ENCODE results near the gene RNF220.
"Not testable (repeated sequence)": the region's sequence is repeated elsewhere in the genome, so short reads cannot be mapped to it uniquely, and the experiment has no call there.

Gene RNF220

DNA sequence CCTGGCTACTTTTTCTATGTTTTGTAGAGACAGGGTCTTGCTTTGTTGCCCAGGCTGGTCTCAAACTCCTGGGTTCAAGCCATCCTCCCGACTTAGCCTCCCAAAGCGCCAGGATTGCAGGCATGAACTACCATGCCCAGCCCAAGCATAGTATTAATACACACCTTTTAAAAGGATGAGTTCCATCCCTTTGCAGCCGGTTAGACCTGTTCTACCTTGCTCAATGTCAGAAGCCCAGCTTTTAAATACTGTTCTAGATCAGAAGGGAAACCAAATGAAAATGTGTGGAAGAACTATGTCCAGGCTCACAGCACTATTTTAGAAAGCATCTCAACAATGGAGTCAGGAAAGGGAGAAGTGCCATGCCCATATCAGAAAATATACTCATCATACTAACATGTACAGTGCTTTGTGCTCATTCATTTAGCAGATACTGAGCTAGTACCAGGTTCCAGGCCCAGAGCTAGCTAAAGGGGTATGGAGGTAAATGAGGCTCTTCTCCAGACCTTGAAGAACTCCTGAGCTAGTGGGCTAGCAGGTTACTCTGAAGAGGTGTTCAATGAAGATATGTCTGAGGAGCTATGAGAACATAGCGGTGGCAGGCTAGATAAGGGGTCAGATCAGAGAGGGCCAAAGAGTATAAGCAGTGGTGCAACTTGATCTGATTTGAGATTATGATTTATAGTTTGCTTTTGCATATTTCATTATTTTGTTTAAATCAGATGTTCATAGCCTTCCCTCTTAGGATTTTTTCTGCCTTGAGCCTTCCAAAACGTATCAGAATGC lies 78.2 kb downstream of the RNF220 start:
- Mint-ChIP-seq H3K9me3 (no peaks in the 10 kb centered on the region), H3K4me1 (no peaks in the 10 kb centered on the region), H3K27me3 (peaks cover 15 to 20% of the 10 kb centered on the region in 2 donors), H3K27ac (no peak overlapping the region), H3K4me3 (no peak overlapping the region), H3K36me3 (no peaks in the 10 kb centered on the region)
- DNase-seq (no peak), ATAC-seq (replicated peaks) (no peak)

DNA sequence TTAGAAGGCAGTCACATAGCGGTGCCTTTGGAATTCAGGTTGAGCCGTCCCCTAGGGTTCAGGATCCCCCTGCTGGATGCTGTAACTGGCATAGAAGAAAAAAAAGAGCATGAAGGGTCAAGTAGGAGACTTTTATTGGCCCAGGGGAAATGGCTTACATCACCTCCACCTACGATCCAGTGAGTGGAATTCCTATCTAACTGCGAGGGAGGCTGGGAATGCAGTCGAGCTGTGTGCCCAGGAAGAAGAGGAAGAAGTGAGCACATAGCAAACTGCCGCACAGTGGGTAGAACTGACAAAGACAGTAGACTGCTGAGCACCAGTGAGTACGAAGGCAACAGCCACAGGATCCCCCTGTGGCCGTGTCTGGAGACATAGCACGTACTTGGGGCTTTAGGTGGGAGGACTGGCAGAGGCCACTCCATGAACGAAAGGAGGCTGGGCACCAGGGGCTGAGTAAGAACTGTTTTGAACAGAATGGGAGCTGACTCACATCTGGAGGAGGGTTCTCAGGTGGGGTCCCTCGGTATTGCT lies 79.2 kb downstream of the RNF220 start:
- no peak overlapping the region for H3K27ac Mint-ChIP-seq
- H3K4me3 Mint-ChIP-seq: no peak overlapping the region
- H3K36me3 Mint-ChIP-seq: no peaks in the 10 kb centered on the region
- DNase-seq (no peak), ATAC-seq (replicated peaks) (no peak)
- H3K4me1 Mint-ChIP-seq: no peaks in the 10 kb centered on the region
- H3K27me3 Mint-ChIP-seq: peaks cover 20% of the 10 kb centered on the region in 2 donors
- no peaks in the 10 kb centered on the region for H3K9me3 Mint-ChIP-seq

DNA sequence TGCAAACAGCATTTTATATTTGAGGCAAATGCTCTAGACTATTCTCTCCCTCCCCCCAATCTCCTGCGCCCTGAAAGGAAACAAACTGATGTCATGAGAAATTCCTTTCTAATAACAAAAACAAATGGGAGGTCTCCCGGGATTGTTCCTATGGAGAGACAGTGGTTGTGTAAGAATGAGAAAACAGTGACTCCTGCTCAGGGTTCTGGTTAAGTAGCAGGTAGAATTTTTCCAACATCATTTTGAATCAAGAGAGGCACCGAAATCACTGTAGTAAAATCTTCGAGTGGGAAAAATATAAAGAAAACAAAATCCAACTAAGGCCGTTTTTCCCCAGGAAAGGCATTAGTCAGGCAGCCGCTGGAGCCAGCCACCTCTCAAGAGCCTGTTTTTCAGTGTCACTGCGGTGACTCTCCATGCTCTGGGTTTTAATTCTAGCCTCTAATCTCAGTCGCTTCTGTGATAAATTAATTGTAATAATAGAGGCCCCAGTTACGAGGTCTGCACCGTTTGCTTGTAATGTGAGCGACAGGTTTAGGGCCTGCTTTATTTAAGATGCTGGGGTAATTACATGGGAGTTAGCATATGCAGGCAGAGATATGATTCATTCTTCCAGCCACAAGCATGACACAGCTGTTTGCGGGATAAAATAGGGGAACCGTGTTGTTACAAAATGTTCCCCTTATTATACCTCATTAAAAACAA lies 80.3 kb downstream of the RNF220 start:
- ATAC-seq (replicated peaks) (peak; percentile 83 to 91), DNase-seq (no peak)
- Mint-ChIP-seq H3K36me3 (no peaks in the 10 kb centered on the region), H3K4me3 (no peak overlapping the region), H3K4me1 (no peaks in the 10 kb centered on the region), H3K27me3 (peaks cover 14 to 20% of the 10 kb centered on the region in 2 donors), H3K9me3 (peaks cover 0 to under 1% of the 10 kb centered on the region in 2 donors), H3K27ac (no peak overlapping the region)

DNA sequence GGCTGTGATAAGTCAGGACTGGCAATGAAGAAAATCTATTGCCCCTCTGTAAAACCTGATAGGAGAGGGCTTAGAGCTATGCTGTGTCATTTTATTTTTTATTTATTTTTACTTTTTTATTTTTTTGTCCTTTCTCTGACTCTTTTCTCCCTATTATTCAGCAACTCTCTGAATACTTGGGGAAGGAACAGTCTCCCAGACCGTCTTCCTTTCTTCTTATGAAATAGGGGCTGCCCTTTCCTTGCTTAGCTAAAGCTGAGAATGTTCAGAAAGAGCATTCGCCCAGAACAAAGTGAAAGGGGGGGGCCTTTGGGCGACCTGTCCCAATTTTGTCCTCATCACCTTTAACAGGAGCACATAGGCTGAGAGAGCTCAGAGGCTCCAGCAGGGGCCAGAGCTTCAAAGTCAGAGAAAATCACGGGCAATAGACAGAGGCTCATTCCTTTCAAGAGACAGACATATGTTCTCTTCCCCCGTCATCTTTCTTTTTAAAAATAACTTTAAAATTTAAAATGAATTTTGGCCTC lies 80.9 kb downstream of the RNF220 start:
- Mint-ChIP-seq H3K4me3 (no peak overlapping the region), H3K9me3 (peaks cover 2 to 5% of the 10 kb centered on the region in 2 donors), H3K36me3 (no peaks in the 10 kb centered on the region)

DNA sequence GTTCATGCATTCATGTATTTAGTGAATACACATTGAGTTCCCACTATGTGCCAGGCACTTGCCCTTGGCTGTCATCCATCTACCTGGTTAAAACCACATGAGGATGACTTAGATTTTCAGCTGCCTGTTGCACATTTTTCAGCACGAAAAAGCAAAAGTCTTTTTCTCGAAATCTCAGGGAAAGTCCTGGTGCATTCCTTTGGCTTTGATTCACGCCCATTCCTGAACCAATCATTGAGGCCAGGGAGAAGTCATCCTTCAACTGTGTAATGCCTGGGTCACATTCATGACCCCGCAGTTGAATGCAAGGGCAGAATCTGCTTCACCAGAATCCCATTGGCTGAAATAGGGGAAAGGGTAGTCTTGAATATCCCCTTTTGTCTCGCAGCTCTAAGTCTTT lies 84.4 kb downstream of the RNF220 start:
- peaks cover 0 to 9% of the 10 kb centered on the region in 2 donors for H3K27me3 Mint-ChIP-seq
- H3K9me3 Mint-ChIP-seq: peaks cover 2 to 5% of the 10 kb centered on the region in 2 donors

More for the DNA sequence above, 80.9 kb downstream of the RNF220 start:
- DNase-seq: no peak
- Mint-ChIP-seq H3K27me3 (peaks cover 8 to 16% of the 10 kb centered on the region in 2 donors), H3K4me1 (no peaks in the 10 kb centered on the region), H3K27ac (no peak overlapping the region)
- peak in 1 of 2 donors; percentile 7 for ATAC-seq (replicated peaks)

DNA sequence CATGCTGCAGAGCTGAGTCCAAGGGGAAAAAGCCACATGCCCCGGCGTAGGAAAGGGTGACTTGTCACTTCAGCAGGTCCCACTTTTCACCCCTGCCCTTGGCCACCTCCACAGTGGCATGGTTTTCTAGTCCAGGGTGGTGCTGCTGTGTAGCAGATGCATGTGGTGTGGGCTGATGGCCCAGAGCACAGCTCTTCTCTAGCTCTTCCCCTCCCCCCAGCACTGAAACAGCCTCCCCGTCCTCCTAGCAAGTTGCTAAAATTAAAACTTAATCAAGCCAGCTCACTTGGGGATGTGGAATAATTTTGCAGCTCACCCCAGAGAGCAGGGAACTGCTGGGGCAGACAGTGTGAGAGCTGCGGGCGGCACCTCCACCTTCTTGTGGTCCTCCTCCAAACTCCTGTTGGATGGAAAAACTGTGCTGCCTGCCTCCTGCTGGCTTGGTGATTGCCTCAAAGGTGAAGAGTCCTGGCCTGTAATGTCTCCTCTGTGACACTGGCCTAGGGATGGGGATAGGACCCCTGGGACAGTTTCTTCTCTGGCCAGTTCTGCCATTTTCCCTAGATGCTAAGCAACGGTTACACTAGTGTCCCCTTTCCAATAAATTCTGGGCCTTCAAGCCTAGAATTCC lies 91.6 kb downstream of the RNF220 start:
- Mint-ChIP-seq H3K27ac (no peak overlapping the region), H3K4me1 (peaks cover 0 to 2% of the 10 kb centered on the region in 2 donors), H3K36me3 (no peaks in the 10 kb centered on the region), H3K4me3 (no peak overlapping the region), H3K27me3 (peaks cover 0 to 5% of the 10 kb centered on the region in 2 donors), H3K9me3 (no peaks in the 10 kb centered on the region)
- ATAC-seq (replicated peaks) (no peak), DNase-seq (no peak)

More for the DNA sequence above, 84.4 kb downstream of the RNF220 start:
- H3K36me3 Mint-ChIP-seq: no peaks in the 10 kb centered on the region
- no peak overlapping the region for H3K27ac Mint-ChIP-seq
- H3K4me3 Mint-ChIP-seq: no peak overlapping the region
- no peaks in the 10 kb centered on the region for H3K4me1 Mint-ChIP-seq
- no peak for DNase-seq
- no peak for ATAC-seq (replicated peaks)

DNA sequence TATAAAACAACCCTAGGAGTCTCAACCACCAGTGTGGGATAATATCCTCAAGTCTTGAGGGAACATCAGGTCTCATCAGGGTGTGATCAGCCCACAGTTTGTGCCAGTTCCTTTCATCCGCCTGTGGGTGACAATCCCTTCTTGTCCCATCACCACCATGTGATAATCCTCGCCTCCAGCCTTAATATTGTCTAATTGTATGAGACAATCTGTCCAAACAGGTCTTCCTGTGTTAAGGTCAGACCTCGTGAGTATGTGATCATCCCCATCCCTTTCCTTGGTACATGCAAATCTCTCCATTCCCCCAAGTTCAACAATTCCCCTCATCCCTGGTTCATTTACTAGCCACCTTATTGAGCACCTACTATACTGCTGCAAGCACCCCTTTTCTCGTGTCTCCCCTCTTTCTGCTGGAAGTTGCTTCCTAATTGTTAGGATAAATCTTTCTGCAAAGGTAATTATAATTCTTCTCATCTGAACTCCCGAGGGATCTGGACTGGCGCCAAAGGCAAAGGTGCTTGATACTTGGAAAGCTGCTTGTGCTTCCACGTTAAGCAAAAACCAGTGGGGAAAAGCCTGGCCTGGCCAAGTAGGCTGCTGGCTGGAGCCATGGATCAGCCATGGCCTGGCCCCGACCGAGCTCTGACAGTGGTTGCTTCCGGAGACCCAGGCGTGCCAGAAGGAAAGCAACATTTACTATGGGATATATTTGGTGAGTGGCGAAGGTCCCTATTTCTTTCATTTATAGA lies 92.5 kb downstream of the RNF220 start:
- Mint-ChIP-seq H3K4me1 (peaks cover 0 to 4% of the 10 kb centered on the region in 2 donors), H3K4me3 (no peak overlapping the region), H3K27me3 (no peaks in the 10 kb centered on the region), H3K27ac (no peak overlapping the region), H3K9me3 (no peaks in the 10 kb centered on the region), H3K36me3 (no peaks in the 10 kb centered on the region)
- no peak for ATAC-seq (replicated peaks)
- no peak for DNase-seq

DNA sequence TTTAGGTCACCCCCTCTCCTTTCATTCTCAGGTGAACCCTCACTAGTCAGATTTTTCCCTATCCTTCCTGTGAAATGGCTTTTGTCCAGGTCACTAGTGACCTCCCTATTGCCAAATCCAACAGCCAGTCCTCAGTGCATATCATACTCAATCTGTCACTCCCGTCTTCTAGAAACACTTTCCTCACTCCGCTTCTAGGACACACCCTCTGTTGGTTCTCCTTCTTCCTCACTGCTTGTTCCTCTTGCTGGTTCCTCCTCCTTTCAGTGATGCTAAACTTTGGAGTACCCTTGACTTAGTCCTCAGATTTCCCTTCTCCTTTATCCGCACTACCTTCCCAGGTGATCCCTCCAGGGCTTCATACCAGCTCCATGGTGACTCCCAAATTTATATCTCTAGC lies 94.3 kb downstream of the RNF220 start:
- ATAC-seq (replicated peaks) (no peak), DNase-seq (no peak)
- Mint-ChIP-seq H3K36me3 (no peaks in the 10 kb centered on the region), H3K27ac (no peak overlapping the region), H3K4me1 (peaks cover 0 to 6% of the 10 kb centered on the region in 2 donors), H3K27me3 (no peaks in the 10 kb centered on the region), H3K4me3 (no peak overlapping the region), H3K9me3 (no peaks in the 10 kb centered on the region)

DNA sequence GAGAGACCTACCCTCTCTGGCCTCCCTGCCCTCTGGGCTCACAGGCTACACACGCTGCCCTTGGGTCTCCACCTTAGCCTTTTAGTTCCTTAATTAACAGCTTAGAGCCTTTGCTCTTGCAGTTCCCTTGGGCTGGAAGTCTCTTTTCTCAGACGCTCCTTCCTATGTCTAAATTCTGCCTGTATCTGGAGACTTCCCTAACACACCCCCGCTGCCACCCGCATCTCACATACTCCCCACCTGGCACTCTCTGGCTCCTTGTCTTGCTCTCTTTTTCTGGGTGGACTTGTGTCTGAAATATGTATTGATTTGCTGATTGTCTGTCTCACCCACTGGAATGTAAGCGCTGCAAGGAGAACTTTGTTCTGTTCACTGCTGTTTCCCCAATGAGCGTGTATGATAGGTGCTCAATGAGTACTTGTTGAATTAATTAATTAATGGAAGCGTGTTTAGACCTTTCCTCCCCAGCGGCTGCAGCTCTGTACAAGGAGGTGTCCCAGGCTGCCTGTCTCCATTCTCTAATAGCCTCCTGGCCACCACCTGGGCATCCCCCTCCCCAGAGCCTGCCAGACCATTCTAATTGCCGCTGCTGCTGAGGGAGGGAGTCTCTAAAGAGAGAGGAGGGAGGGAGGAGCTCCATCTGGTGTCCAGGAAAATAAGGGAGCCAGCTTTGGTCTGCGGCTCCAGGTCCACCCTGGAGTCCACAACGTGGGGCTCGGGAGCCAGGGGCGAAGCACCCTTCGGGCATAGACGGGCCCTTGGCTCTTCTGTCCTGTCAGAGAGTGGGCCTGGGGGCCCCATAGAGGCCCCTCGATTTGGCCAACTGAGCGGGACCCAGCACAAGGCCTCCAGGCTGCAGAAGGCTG lies 95.4 kb downstream of the RNF220 start:
- Mint-ChIP-seq H3K9me3 (no peaks in the 10 kb centered on the region), H3K27ac (no peak overlapping the region), H3K27me3 (no peaks in the 10 kb centered on the region), H3K4me3 (no peak overlapping the region), H3K4me1 (peaks cover 0 to 6% of the 10 kb centered on the region in 2 donors), H3K36me3 (no peaks in the 10 kb centered on the region)
- ATAC-seq (replicated peaks): no peak
- DNase-seq: no peak

DNA sequence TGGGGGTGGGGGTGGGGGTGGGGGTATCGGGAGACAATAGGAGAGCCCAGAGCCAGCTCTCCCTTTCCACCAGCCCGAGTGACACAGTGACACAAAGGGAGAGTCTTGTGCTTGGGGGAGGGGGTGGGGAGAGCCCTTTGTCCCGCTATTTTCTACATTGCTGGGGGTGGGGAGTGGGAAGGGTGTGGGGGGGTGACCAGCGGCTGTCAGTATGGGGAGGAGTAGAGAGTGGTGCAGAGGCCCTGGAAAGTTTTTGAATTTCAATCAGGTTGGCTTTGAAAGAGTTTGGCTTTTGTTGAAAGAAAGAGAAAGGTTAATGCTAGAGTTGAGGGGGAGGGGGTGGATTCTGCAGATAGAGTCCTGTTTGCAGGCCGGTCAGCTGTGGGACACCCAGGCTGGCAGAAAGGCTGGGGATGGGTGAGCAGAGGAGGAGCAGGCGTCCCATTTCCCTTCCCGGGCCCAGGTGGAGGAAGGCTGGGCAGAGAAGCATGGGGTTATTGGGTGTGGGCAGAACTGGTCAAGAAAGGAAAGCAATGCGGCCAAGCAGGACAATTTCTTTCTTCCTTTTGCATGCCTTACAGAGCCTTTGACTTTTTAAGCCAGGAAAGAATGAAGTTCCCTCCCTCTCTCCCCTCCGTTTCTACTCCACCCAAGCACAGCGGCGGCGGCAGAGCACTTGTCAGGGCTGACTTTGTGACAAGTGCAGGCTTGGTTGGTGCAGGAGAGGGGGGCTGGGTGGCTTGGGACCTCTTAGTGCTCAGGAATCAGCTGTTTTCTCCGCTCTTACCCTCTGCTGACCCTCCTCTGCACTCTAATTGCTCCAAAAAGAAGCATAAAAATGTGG lies 96.2 kb downstream of the RNF220 start:
- no peaks in the 10 kb centered on the region for H3K27me3 Mint-ChIP-seq
- H3K27ac Mint-ChIP-seq: no peak overlapping the region
- H3K36me3 Mint-ChIP-seq: no peaks in the 10 kb centered on the region
- peaks cover 0 to 6% of the 10 kb centered on the region in 2 donors for H3K4me1 Mint-ChIP-seq
- no peaks in the 10 kb centered on the region for H3K9me3 Mint-ChIP-seq
- H3K4me3 Mint-ChIP-seq: no peak overlapping the region
- ATAC-seq (replicated peaks): no peak
- no peak for DNase-seq

DNA sequence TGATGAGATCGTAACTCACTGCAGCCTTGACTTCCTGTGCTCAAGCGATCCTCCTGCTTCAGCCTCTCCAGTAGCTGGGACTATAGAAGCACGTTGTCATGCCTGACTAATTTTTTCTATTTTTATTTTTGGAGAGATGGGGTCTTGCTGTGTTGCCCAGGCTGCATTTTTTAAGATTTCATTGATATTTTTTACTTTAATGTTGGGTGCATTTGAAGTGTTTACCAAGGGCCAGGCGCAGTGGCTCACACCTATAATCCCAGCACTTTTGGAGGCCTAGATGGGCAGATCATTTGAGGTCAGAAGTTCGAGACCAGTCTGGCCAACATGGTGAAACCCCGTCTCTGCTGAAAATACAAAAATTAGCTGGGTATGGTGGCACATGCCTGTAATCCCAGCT lies 97.8 kb downstream of the RNF220 start:
- not testable (repeated sequence) for DNase-seq; H3K36me3 Mint-ChIP-seq; H3K27ac Mint-ChIP-seq; H3K9me3 Mint-ChIP-seq; H3K4me3 Mint-ChIP-seq; H3K27me3 Mint-ChIP-seq; ATAC-seq (replicated peaks); H3K4me1 Mint-ChIP-seq

DNA sequence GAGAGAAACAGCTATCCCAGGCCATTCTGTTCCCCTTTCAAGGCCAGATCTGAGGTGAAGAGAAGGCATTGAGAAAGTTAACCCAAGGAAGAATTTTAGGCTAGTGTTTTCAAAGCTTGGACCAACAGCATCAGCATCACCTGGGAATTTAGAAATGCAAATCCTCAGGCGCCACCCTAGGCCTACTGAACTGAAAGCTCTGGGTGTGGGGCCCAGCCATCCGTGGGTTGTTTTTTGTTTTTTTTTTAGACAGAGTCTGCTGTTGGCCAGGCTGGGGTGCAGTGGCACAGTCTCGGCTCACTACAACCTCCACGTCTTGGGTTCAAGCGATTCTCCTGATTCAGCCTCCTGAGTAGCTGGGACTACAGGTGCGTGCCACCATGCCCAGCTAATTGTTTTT lies 98.6 kb downstream of the RNF220 start:
- DNase-seq (no peak), ATAC-seq (replicated peaks) (no peak)
- Mint-ChIP-seq H3K27me3 (peaks cover 4 to 13% of the 10 kb centered on the region in 2 donors), H3K4me1 (peaks cover 0 to 6% of the 10 kb centered on the region in 2 donors), H3K36me3 (no peaks in the 10 kb centered on the region), H3K9me3 (no peaks in the 10 kb centered on the region), H3K4me3 (no peak overlapping the region), H3K27ac (no peak overlapping the region)

Measured in stimulated activated naive B cell treated with anti-CD40 and anti-IgM and Interleukin-4, amounts not matched to agents 10 μg/mL and 1 μg/mL and 100 μg/mL, for 72 hours (primary cell).